SK-N-SH treated with all-trans-retinoic acid at 6 μM for 48 hours (cell line): ENCODE results near the gene CAST.
A peak's percentile ranks its signal among the peaks of the same experiment; 100 is the strongest.

ENCODE experiments used
- ATAC-seq: fragments of 200-7000 bp; cut with Tn5 transposase; 3 replicates; pipeline ENCODE4 v1.9.1; 2020; ENCODE audit warnings: mild to moderate bottlenecking, moderate library complexity
- ARNTL ChIP-seq: fragments of 450-650 bp; formaldehyde crosslinking; IDR thresholded peaks from 2 replicates; pipeline ENCODE4 v1.5.0; 2020; ENCODE audit warnings: low read depth, mild to moderate bottlenecking, moderate library complexity, borderline replicate concordance
- BACH2 ChIP-seq: fragments of 250-450 bp; sonication (Bioruptor Pico); IDR thresholded peaks from 2 replicates; pipeline ENCODE4 v1.9.0; 2021; ENCODE audit warnings: mild to moderate bottlenecking, borderline replicate concordance
- ESRRG ChIP-seq: fragments of 250-450 bp; sonication (Bioruptor Pico); IDR thresholded peaks from 2 replicates; pipeline ENCODE4 v1.6.1; 2021; ENCODE audit warnings: mild to moderate bottlenecking
- GLIS3 ChIP-seq: fragments of 250-450 bp; sonication (Bioruptor Pico); IDR thresholded peaks from 2 replicates; pipeline ENCODE4 v1.5.0; 2020; ENCODE audit warnings: mild to moderate bottlenecking, moderate library complexity
- OSR1 ChIP-seq: fragments of 250-450 bp; sonication (Bioruptor Pico); IDR thresholded peaks from 2 replicates; pipeline ENCODE4 v1.8.0; 2022; ENCODE audit warnings: moderate library complexity, mild to moderate bottlenecking, inconsistent platforms
- PPARA ChIP-seq: fragments of 250-450 bp; sonication (Bioruptor Pico); IDR thresholded peaks from 2 replicates; pipeline ENCODE4 v1.5.0; 2020; ENCODE audit warnings: mild to moderate bottlenecking, borderline replicate concordance
- RARB ChIP-seq: fragments of 250-450 bp; sonication (Bioruptor Pico); IDR thresholded peaks from 2 replicates; pipeline ENCODE4 v1.8.0; 2021; ENCODE audit warnings: mild to moderate bottlenecking, moderate library complexity
- SNAI2 ChIP-seq: fragments of 250-450 bp; sonication (Bioruptor Pico); IDR thresholded peaks from 2 replicates; pipeline ENCODE4 v1.5.0; 2020; ENCODE audit warnings: mild to moderate bottlenecking, moderate library complexity
- TCF4 ChIP-seq: fragments of 250-450 bp; sonication (Bioruptor Pico); IDR thresholded peaks from 2 replicates; pipeline ENCODE4 v1.8.0; 2021; ENCODE audit warnings: mild to moderate bottlenecking, moderate library complexity, borderline replicate concordance
- TOX ChIP-seq: fragments of 250-450 bp; sonication (Bioruptor Pico); IDR thresholded peaks from 2 replicates; pipeline ENCODE4 v1.8.0; 2021; ENCODE audit warnings: mild to moderate bottlenecking, moderate library complexity, borderline replicate concordance
- ZC3H10 ChIP-seq: fragments of 250-450 bp; sonication (Bioruptor Pico); IDR thresholded peaks from 2 replicates; pipeline ENCODE4 v1.5.1; 2021; ENCODE audit warnings: mild to moderate bottlenecking, moderate library complexity
- ZFP30 ChIP-seq: fragments of 450-650 bp; formaldehyde crosslinking; IDR thresholded peaks from 2 replicates; pipeline ENCODE4 v1.5.0; 2022; ENCODE audit warnings: mild to moderate bottlenecking, moderate library complexity
- ZNF565 ChIP-seq: fragments of 450-650 bp; formaldehyde crosslinking; conservative IDR thresholded peaks from 2 replicates; pipeline ENCODE4 v1.5.0; 2020; ENCODE audit warnings: low read depth, mild to moderate bottlenecking, moderate library complexity
- ZNF8 ChIP-seq: fragments of 450-650 bp; formaldehyde crosslinking; IDR thresholded peaks from 2 replicates; pipeline ENCODE4 v1.5.0; 2020; ENCODE audit warnings: mild to moderate bottlenecking, moderate library complexity
- TF ChIP-seq, protein P1 (sequence below): fragments of 250-450 bp; sonication (Bioruptor Pico); IDR thresholded peaks from 2 replicates; pipeline ENCODE4 v1.8.0; 2020; ENCODE audit warnings: mild to moderate bottlenecking, moderate library complexity, borderline replicate concordance
- TF ChIP-seq, protein P2 (sequence below): fragments of 250-450 bp; sonication (Bioruptor Pico); IDR thresholded peaks from 2 replicates; pipeline ENCODE4 v1.5.1; 2020; ENCODE audit warnings: low read depth, mild to moderate bottlenecking, moderate library complexity
- TF ChIP-seq, protein P3 (sequence below): fragments of 250-450 bp; sonication (Bioruptor Pico); IDR thresholded peaks from 2 replicates; pipeline ENCODE4 v1.8.0; 2021; ENCODE audit warnings: low read depth, mild to moderate bottlenecking, moderate library complexity, borderline replicate concordance

Gene CAST

DNA sequence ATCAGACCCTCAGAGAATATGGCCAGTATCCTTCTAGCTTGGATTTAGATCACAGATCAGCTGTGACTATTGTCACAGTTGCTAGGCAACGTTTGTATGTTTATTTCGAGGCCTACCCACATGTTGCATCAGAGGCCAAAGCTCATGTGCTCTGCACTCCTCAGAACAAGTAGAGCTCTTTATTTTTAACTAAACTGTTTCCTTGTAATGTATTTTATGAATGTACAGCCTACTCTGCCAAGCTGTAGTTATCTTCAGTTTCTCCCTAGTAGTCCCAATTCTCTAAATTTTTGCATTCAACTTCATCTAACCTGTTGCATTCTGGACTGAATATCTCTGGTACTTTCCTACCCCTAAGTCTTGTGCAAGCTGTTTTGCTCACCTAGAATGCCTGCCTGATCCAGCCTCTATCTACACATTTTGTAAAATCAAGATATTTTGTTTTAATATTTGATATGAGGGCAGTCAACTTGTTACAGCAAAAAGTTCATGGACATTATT lies 52.8 kb downstream of the CAST start:
- TF ChIP-seq, protein P1, sequence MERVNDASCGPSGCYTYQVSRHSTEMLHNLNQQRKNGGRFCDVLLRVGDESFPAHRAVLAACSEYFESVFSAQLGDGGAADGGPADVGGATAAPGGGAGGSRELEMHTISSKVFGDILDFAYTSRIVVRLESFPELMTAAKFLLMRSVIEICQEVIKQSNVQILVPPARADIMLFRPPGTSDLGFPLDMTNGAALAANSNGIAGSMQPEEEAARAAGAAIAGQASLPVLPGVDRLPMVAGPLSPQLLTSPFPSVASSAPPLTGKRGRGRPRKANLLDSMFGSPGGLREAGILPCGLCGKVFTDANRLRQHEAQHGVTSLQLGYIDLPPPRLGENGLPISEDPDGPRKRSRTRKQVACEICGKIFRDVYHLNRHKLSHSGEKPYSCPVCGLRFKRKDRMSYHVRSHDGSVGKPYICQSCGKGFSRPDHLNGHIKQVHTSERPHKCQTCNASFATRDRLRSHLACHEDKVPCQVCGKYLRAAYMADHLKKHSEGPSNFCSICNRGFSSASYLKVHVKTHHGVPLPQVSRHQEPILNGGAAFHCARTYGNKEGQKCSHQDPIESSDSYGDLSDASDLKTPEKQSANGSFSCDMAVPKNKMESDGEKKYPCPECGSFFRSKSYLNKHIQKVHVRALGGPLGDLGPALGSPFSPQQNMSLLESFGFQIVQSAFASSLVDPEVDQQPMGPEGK (CRISPR knock-in tag): no peak
- TF ChIP-seq, protein P2, sequence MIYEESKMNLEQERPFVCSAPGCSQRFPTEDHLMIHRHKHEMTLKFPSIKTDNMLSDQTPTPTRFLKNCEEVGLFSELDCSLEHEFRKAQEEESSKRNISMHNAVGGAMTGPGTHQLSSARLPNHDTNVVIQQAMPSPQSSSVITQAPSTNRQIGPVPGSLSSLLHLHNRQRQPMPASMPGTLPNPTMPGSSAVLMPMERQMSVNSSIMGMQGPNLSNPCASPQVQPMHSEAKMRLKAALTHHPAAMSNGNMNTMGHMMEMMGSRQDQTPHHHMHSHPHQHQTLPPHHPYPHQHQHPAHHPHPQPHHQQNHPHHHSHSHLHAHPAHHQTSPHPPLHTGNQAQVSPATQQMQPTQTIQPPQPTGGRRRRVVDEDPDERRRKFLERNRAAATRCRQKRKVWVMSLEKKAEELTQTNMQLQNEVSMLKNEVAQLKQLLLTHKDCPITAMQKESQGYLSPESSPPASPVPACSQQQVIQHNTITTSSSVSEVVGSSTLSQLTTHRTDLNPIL: no peak
- no peak for TF ChIP-seq SNAI2
- no peak for TF ChIP-seq TOX (CRISPR knock-in tag)
- TF ChIP-seq RARB (CRISPR knock-in tag): no peak
- no peak for TF ChIP-seq TCF4
- TF ChIP-seq ESRRG (CRISPR knock-in tag): no peak
- no peak for TF ChIP-seq ARNTL (CRISPR knock-in tag)
- TF ChIP-seq ZC3H10 (CRISPR knock-in tag): no peak
- TF ChIP-seq, all 23 proteins: peak for 0
- peak; percentile 49 for ATAC-seq

DNA sequence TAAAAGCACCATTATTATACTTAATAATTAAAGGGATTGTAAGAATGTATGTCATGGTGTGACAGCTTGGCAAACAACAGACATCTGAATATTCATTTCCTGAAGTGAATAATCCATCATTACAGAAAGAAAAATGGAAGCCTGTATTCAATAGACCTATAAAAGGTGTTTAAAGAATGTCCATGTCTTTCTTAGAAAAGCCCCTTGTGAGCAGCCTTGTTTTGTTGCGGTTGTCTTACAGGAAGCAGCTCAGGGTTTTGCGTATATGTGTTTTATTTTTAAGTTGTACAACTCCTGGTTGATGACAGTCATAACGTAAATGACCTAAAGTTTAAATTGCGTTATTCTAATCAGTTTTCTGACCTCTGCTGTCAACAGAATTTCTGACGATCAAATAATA lies 53.8 kb downstream of the CAST start:
- no peak for ATAC-seq
- TF ChIP-seq ZNF565 (no peak), GLIS3 (CRISPR knock-in tag) (no peak), OSR1 (no peak), ZFP30 (no peak), SNAI2 (no peak), ARNTL (CRISPR knock-in tag) (no peak)
- TF ChIP-seq, protein P1 (CRISPR knock-in tag): no peak
- TF ChIP-seq, protein P3, sequence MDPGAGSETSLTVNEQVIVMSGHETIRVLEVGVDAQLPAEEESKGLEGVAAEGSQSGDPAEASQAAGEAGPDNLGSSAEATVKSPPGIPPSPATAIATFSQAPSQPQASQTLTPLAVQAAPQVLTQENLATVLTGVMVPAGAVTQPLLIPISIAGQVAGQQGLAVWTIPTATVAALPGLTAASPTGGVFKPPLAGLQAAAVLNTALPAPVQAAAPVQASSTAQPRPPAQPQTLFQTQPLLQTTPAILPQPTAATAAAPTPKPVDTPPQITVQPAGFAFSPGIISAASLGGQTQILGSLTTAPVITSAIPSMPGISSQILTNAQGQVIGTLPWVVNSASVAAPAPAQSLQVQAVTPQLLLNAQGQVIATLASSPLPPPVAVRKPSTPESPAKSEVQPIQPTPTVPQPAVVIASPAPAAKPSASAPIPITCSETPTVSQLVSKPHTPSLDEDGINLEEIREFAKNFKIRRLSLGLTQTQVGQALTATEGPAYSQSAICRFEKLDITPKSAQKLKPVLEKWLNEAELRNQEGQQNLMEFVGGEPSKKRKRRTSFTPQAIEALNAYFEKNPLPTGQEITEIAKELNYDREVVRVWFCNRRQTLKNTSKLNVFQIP: no peak
- TF ChIP-seq, all 23 proteins: peak for 0

DNA sequence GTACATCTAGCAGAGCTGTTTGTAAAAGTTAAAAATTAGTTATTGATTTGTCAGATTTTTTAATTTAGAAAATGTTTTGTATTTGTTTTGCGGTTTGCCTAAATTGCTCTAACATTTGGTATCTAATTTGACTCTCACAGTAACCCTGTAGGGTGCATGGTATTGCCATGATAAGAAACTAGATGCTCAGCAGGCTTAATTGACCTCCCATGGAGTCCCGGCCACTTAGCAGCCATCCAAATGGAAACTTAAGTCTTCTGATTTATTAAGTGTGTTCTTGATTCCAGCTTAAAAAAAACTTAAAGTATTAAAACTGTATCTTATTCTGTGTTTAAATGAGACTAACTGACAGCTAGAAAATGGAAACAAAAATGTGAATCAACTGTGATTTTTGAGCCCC lies 54.5 kb downstream of the CAST start:
- no peak for TF ChIP-seq PPARA (CRISPR knock-in tag)
- TF ChIP-seq ZC3H10 (CRISPR knock-in tag): no peak
- TF ChIP-seq, protein P1 (CRISPR knock-in tag): no peak
- TF ChIP-seq RARB (CRISPR knock-in tag): no peak
- TF ChIP-seq, protein P3: no peak
- no peak for TF ChIP-seq ZNF565
- no peak for TF ChIP-seq ZNF8 (CRISPR knock-in tag)
- no peak for TF ChIP-seq ESRRG (CRISPR knock-in tag)
- no peak for TF ChIP-seq GLIS3 (CRISPR knock-in tag)
- TF ChIP-seq, protein P2: no peak
- TF ChIP-seq BACH2 (CRISPR knock-in tag): no peak
- no peak for TF ChIP-seq ZFP30
- ATAC-seq: no peak
